Spleen (tissue), 7 donors: ENCODE data around the gene NRAP.

Experiments used
- CTCF ChIP-seq, 11 experiments: fragments of 200-600 bp in 7 of 11; fragments of 450-650 bp in 4 of 11; sonication (generic) in 4 of 11; IDR thresholded peaks in 8 of 11; conservative IDR thresholded peaks in 3 of 11; 1 replicate in 7 of 11; 2 replicates in 4 of 11; pipeline versions ENCODE4 v1.4.0 to v1.8.0; 2016 to 2021; ENCODE audit warnings: antibody characterized with exemption in 11 of 11, inconsistent platforms in 4 of 11, mild to moderate bottlenecking in 1 of 11
- POLR2A ChIP-seq, 3 donors: fragments of 450-650 bp; IDR thresholded peaks; one replicate each; pipeline ENCODE4 v1.5.1; 2017; ENCODE audit warnings: antibody characterized with exemption in 3 of 3, mild to moderate bottlenecking in 1 of 3
- POLR2AphosphoS5 ChIP-seq, 3 donors: sonication (generic); formaldehyde crosslinking; IDR thresholded peaks; one replicate each; pipeline ENCODE4 v1.5.1; 2017; ENCODE audit warnings: antibody characterized with exemption in 3 of 3
- donor health status: DM: no; HTN: no; CAD: no; lungs with moderate emphysema.
- donor health status: DM: no; HTN: no; CAD: no.
- donor health status: DM: no; HTN: no; CAD: no.

DNA sequence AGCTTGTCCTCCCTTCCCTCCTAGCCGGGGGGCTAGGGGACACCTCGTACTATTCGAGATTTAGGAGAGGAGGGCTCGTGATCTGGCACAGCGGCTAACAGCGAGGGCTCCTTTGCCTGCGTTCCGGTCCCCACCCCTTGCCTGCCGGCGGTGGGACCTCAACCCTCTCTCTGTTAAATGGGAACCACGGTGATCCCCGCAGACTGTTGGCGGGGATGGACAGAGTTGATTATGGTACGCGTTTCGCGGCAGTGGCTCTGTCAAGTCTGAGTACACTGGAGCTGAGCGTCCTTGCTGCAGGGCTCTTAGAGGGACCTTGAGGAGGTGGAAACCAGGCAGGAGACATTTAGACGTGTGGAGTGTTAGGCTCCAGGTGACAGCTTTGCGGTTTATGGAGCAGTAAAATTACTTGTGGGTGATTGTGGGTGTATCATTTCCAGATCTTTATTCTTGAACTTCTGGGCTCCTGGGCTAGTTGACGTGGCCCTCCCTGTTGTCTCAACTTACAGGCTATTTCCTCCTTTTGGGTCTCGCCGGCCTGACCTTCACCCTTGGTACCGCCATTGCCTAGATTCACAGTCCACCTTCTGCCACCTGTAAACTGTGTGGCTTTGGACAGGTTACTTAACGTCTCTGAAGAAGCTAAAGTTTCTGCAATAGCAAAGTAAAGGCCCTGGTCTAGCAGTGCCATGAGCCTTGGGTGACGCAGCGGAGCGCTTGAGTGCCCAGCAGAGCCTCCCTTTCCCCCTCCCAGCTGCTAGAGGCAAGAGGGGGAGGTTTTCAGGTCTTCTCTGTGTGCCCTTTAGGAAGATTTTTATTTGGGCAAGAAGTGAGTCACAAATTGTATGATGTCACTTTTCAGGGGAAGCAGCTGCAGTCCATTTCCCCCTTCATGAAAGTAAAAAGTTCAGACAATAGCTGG is 16.6 kb upstream of the NRAP start:
- TF ChIP-seq POLR2A (IDR thresholded peaks at IDR 0.05), result no peak
- peak in 2 of 3 donors; percentile 31 to 41 for TF ChIP-seq POLR2AphosphoS5 (IDR thresholded peaks at IDR 0.05)
- no peak for TF ChIP-seq CTCF (IDR thresholded peaks at IDR 0.05 in 8 of 11, conservative IDR thresholded peaks at IDR 0.05 in 3 of 11)
